ENCODE results near the gene RGL2.

RGL2 gene

GRCh38 chr6:33306356-33306755, 7.6 kb upstream of the RGL2 start:
- no peak overlapping the region for H3K9ac ChIP-seq (ENCODE audit: low read depth, low read length, poor library complexity, severe bottlenecking)
- H3K4me2 ChIP-seq (ENCODE audit: low read depth, low read length, poor library complexity, severe bottlenecking) = no peak overlapping the region
- no peaks in the 10 kb centered on the region for H3K9me3 ChIP-seq (ENCODE audit: insufficient read depth, low read depth, low read length)
- no peak overlapping the region for H2AFZ ChIP-seq (ENCODE audit: low read length)
- TF ChIP-seq EZH2phosphoT487 (IDR thresholded peaks at IDR 0.05; ENCODE audit: borderline replicate concordance) (no peak), CTCF (conservative IDR thresholded peaks at IDR 0.05; ENCODE audit: low read length) (no peak)
- no peaks in the 10 kb centered on the region for H3F3A ChIP-seq (ENCODE audit: low read depth)
- H3K4me3 ChIP-seq (ENCODE audit: low read length, poor library complexity, severe bottlenecking) = no peak overlapping the region
- no peaks in the 10 kb centered on the region for H3K9me2 ChIP-seq (replicated peaks; ENCODE audit: low read depth, low read length)
- peaks cover 50% of the 10 kb centered on the region; the same call in 1 of the 2 replicates for H3K79me2 ChIP-seq (ENCODE audit: insufficient read depth, low read length)
- H4K20me1 ChIP-seq (ENCODE audit: insufficient read depth, low read length, poor library complexity, severe bottlenecking) = peaks cover 13% of the 10 kb centered on the region
- H3K27me3 ChIP-seq (ENCODE audit: insufficient read depth, low read length, poor library complexity, severe bottlenecking) = no peaks in the 10 kb centered on the region
- H3K4me1 ChIP-seq (ENCODE audit: insufficient read depth, low read length, poor library complexity, severe bottlenecking) = no peaks in the 10 kb centered on the region
- peaks cover 16% of the 10 kb centered on the region; the same call in 1 of the 2 replicates for H3K36me3 ChIP-seq (ENCODE audit: insufficient read depth, low read length)

GRCh38 chr6:33305052-33305451, 6.3 kb upstream of the RGL2 start:
- no peaks in the 10 kb centered on the region for H3K9me3 ChIP-seq (ENCODE audit: insufficient read depth, low read depth, low read length)
- no peak overlapping the region for H2AFZ ChIP-seq (ENCODE audit: low read length)
- H3K4me3 ChIP-seq (ENCODE audit: low read length, poor library complexity, severe bottlenecking) = no peak overlapping the region
- no peaks in the 10 kb centered on the region for H3K9me2 ChIP-seq (replicated peaks; ENCODE audit: low read depth, low read length)
- peaks cover 52% of the 10 kb centered on the region for H3K79me2 ChIP-seq (ENCODE audit: insufficient read depth, low read length)
- H3K4me2 ChIP-seq (ENCODE audit: low read depth, low read length, poor library complexity, severe bottlenecking) = no peak overlapping the region
- 0 out of 2 replicates have a peak, but pooled peaks cover under 1% of the 10 kb centered on the region for H3F3A ChIP-seq (ENCODE audit: low read depth)
- H3K36me3 ChIP-seq (ENCODE audit: insufficient read depth, low read length) = peaks cover 16% of the 10 kb centered on the region; the same call in 1 of the 2 replicates
- no peak for TF ChIP-seq CTCF (conservative IDR thresholded peaks at IDR 0.05; ENCODE audit: low read length)
- no peak for TF ChIP-seq EZH2phosphoT487 (IDR thresholded peaks at IDR 0.05; ENCODE audit: borderline replicate concordance)
- H3K9ac ChIP-seq (ENCODE audit: low read depth, low read length, poor library complexity, severe bottlenecking) = no peak overlapping the region
- H3K4me1 ChIP-seq (ENCODE audit: insufficient read depth, low read length, poor library complexity, severe bottlenecking) = peaks cover under 1% of the 10 kb centered on the region
- peaks cover 8% of the 10 kb centered on the region for H4K20me1 ChIP-seq (ENCODE audit: insufficient read depth, low read length, poor library complexity, severe bottlenecking)
- H3K27me3 ChIP-seq (ENCODE audit: insufficient read depth, low read length, poor library complexity, severe bottlenecking) = no peaks in the 10 kb centered on the region

GRCh38 chr6:33304216-33304615, 5.5 kb upstream of the RGL2 start:
- H3K9me3 ChIP-seq (ENCODE audit: insufficient read depth, low read depth, low read length) = no peaks in the 10 kb centered on the region
- no peaks in the 10 kb centered on the region for H3K27me3 ChIP-seq (ENCODE audit: insufficient read depth, low read length, poor library complexity, severe bottlenecking)
- TF ChIP-seq EZH2phosphoT487 (IDR thresholded peaks at IDR 0.05; ENCODE audit: borderline replicate concordance) = no peak
- no peak for TF ChIP-seq CTCF (conservative IDR thresholded peaks at IDR 0.05; ENCODE audit: low read length)
- peaks cover 9% of the 10 kb centered on the region for H4K20me1 ChIP-seq (ENCODE audit: insufficient read depth, low read length, poor library complexity, severe bottlenecking)
- no peak overlapping the region for H3K9ac ChIP-seq (ENCODE audit: low read depth, low read length, poor library complexity, severe bottlenecking)
- peaks cover 8% of the 10 kb centered on the region; the same call in 1 of the 2 replicates for H3F3A ChIP-seq (ENCODE audit: low read depth)
- H3K36me3 ChIP-seq (ENCODE audit: insufficient read depth, low read length) = peaks cover 16% of the 10 kb centered on the region; the same call in 1 of the 2 replicates
- no peak overlapping the region for H2AFZ ChIP-seq (ENCODE audit: low read length)
- H3K9me2 ChIP-seq (replicated peaks; ENCODE audit: low read depth, low read length) = no peaks in the 10 kb centered on the region
- H3K4me1 ChIP-seq (ENCODE audit: insufficient read depth, low read length, poor library complexity, severe bottlenecking) = peaks cover 4% of the 10 kb centered on the region
- H3K79me2 ChIP-seq (ENCODE audit: insufficient read depth, low read length) = peaks cover 51% of the 10 kb centered on the region
- no peak overlapping the region for H3K4me3 ChIP-seq (ENCODE audit: low read length, poor library complexity, severe bottlenecking)
- H3K4me2 ChIP-seq (ENCODE audit: low read depth, low read length, poor library complexity, severe bottlenecking) = no peak overlapping the region

Measured in Loucy (cell line).